Spleen (tissue), 11 donors: ENCODE measurements around the gene RAB22A. TPM values are rescaled to one million over a fixed set of nuclear protein-coding genes. Genes with fewer than 3 reads are reported as not detected.
"Not testable (repeated sequence)": the region's sequence is repeated elsewhere in the genome, so short reads cannot be mapped to it uniquely, and the experiment has no call there.

ENCODE experiments used
- DNase-seq: peaks from one replicate; pipeline ENCODE4 v3.0.0-alpha.2; 2020
- H3K27ac ChIP-seq, 8 donors: fragments of 200-600 bp; sonication (generic) in 7 of 8; 1 replicate in 4 of 8; 2 replicates in 4 of 8; pipeline versions ENCODE4 v1.5.0 to v1.8.0; 2016 to 2021; ENCODE audit warnings: inconsistent platforms in 4 of 8, mild to moderate bottlenecking in 4 of 8, moderate library complexity in 1 of 8
- H3K27me3 ChIP-seq, 7 donors: fragments of 200-600 bp; sonication (generic) in 6 of 7; replicated peaks in 1 of 7; 1 replicate in 4 of 7; 2 replicates in 3 of 7; pipeline versions ENCODE4 v1.5.0 to v1.8.0; 2016 to 2021; ENCODE audit warnings: inconsistent platforms in 3 of 7, mild to moderate bottlenecking in 1 of 7
- H3K36me3 ChIP-seq, 6 donors: fragments of 200-600 bp; sonication (generic) in 5 of 6; 1 replicate in 4 of 6; 2 replicates in 2 of 6; pipeline versions ENCODE4 v1.5.0 to v1.8.0; 2016 to 2021; ENCODE audit warnings: inconsistent platforms in 2 of 6
- H3K4me1 ChIP-seq, 6 donors: fragments of 200-600 bp; sonication (generic) in 5 of 6; 1 replicate in 3 of 6; 2 replicates in 3 of 6; pipeline versions ENCODE4 v1.5.0 to v1.8.0; 2016 to 2021; ENCODE audit warnings: inconsistent platforms in 3 of 6
- H3K4me3 ChIP-seq, 8 donors: fragments of 200-600 bp; sonication (generic) in 7 of 8; 1 replicate in 4 of 8; 2 replicates in 4 of 8; pipeline versions ENCODE4 v1.5.0 to v1.8.0; 2016 to 2021; ENCODE audit warnings: inconsistent platforms in 4 of 8, mild to moderate bottlenecking in 4 of 8, moderate library complexity in 2 of 8
- H3K9me3 ChIP-seq, 8 donors: fragments of 200-600 bp; sonication (generic) in 7 of 8; 1 replicate in 4 of 8; 2 replicates in 4 of 8; pipeline versions ENCODE4 v1.5.0 to v1.8.0; 2016 to 2021; ENCODE audit warnings: inconsistent platforms in 4 of 8
- CTCF ChIP-seq, 11 experiments: fragments of 200-600 bp in 7 of 11; fragments of 450-650 bp in 4 of 11; sonication (generic) in 4 of 11; IDR thresholded peaks in 8 of 11; conservative IDR thresholded peaks in 3 of 11; 1 replicate in 7 of 11; 2 replicates in 4 of 11; pipeline versions ENCODE4 v1.4.0 to v1.8.0; 2016 to 2021; ENCODE audit warnings: antibody characterized with exemption in 11 of 11, inconsistent platforms in 4 of 11, mild to moderate bottlenecking in 1 of 11
- POLR2A ChIP-seq, 3 donors: fragments of 450-650 bp; IDR thresholded peaks; one replicate each; pipeline ENCODE4 v1.5.1; 2017; ENCODE audit warnings: antibody characterized with exemption in 3 of 3, mild to moderate bottlenecking in 1 of 3
- POLR2AphosphoS5 ChIP-seq, 3 donors: sonication (generic); formaldehyde crosslinking; IDR thresholded peaks; one replicate each; pipeline ENCODE4 v1.5.1; 2017; ENCODE audit warnings: antibody characterized with exemption in 3 of 3
- WGBS, 5 donors: extraction: QIAGEN DNeasy Blood & Tissue Kit in 3 of 5; methylation state at CpG; one replicate each; pipeline versions ENCODE4 v1.1.5 to v1.1.7; 2013 to 2018; 5-methylcytosine and 5-hydroxymethylcytosine counted together
- intact Hi-C: fragments of 100-400 bp; cut with DNase I; formaldehyde crosslinking; loops from one replicate; pipeline ENCODE4 v1.15.0; 2023; ENCODE audit warnings: low total_unique reads
- polyA plus RNA-seq, 3 donors: library from polyadenylated mRNA; stranded (reverse); fragments of 200-250 nt; gene quantifications; one replicate each; pipeline ENCODE4 v1.2.1, GENCODE V29; 2013
- total RNA-seq, 7 donors: library from RNA; depleted of rRNA in 3 of 7; stranded (reverse); fragments of >200 nt in 3 of 7; fragmentation: NEBNext Ultra II Directional in 4 of 7; extraction: Animal tissue kit (Norgen Biotek cat#: 25700) in 4 of 7; gene quantifications; one replicate each; pipeline versions ENCODE4 v1.1.0 to v1.2.1, GENCODE V29; 2016 to 2021
- donor health status: healthy with polysubstance abuse.
- donor health status: DM: no; HTN: no; CAD: no; lungs with moderate emphysema.
- donor health status: DM: no; HTN: no; CAD: no.
- donor health status: Bipolar disorder and iron deficiency.
- donor health status: healthy.
- donor health status: DM: no; HTN: no; CAD: no.
- donor health status: DM: yes; HTN: yes; CAD: no.

Gene RAB22A
- total and polyA plus RNA-seq, 10 donors: 4.2 to 22.6 (median 17.5) TPM

- peak overlapping the region in 7 of 8 donors; percentile 61 to 78 (median 68) for H3K27ac ChIP-seq
- H3K36me3 ChIP-seq: no peaks in the 10 kb centered on the region
- H3K9me3 ChIP-seq: no peaks in the 10 kb centered on the region
- H3K4me3 ChIP-seq: no peak overlapping the region
- H3K27me3 ChIP-seq: no peaks in the 10 kb centered on the region
- H3K4me1 ChIP-seq: peaks cover 29 to 87% (median 64%) of the 10 kb centered on the region in 6 donors
- DNase-seq: no peak
- TF ChIP-seq POLR2A (IDR thresholded peaks at IDR 0.05) (no peak), CTCF (IDR thresholded peaks at IDR 0.05 in 8 of 11, conservative IDR thresholded peaks at IDR 0.05 in 3 of 11) (no peak), POLR2AphosphoS5 (IDR thresholded peaks at IDR 0.05) (no peak)
- WGBS, 5 donors: 18 to 36% (median 25%) methylated on average over 4 of the region's 4 CpGs
- intact Hi-C loops: no loop called here
Measured at GRCh38 chr20:58407201-58407873, 97.8 kb downstream of the RAB22A start.

GRCh38 chr20:58407966-58408557 is 98.5 kb downstream of the RAB22A start:
- Histone ChIP-seq H3K27me3 (no peaks in the 10 kb centered on the region), H3K36me3 (no peaks in the 10 kb centered on the region), H3K9me3 (no peaks in the 10 kb centered on the region), H3K4me3 (peak overlapping the region in 1 of 8 donors; percentile 17), H3K27ac (peak overlapping the region in 7 of 8 donors; percentile 61 to 78 (median 68)), H3K4me1 (peaks cover 27 to 84% (median 57%) of the 10 kb centered on the region in 6 donors)
- intact Hi-C loops: no loop called here
- no peak for DNase-seq
- 46 to 57% (median 55%) methylated on average over 2 of the region's 2 CpGs for WGBS, 5 donors
- TF ChIP-seq POLR2A (IDR thresholded peaks at IDR 0.05): no peak
- TF ChIP-seq CTCF (IDR thresholded peaks at IDR 0.05 in 8 of 11, conservative IDR thresholded peaks at IDR 0.05 in 3 of 11): no peak
- no peak for TF ChIP-seq POLR2AphosphoS5 (IDR thresholded peaks at IDR 0.05)

GRCh38 chr20:58408603-58409246 is 99.2 kb downstream of the RAB22A start:
- TF ChIP-seq POLR2AphosphoS5 (IDR thresholded peaks at IDR 0.05) (no peak), POLR2A (IDR thresholded peaks at IDR 0.05) (no peak), CTCF (IDR thresholded peaks at IDR 0.05 in 8 of 11, conservative IDR thresholded peaks at IDR 0.05 in 3 of 11) (no peak)
- Histone ChIP-seq H3K9me3 (no peaks in the 10 kb centered on the region), H3K4me3 (peak overlapping the region in 1 of 8 donors; percentile 17), H3K27ac (peak overlapping the region in 7 of 8 donors; percentile 61 to 78 (median 68)), H3K36me3 (no peaks in the 10 kb centered on the region), H3K4me1 (peaks cover 27 to 77% (median 51%) of the 10 kb centered on the region in 6 donors), H3K27me3 (no peaks in the 10 kb centered on the region)
- intact Hi-C loops: no loop called here
- WGBS, 5 donors: 31 to 43% (median 32%) methylated on average over 3 of the region's 3 CpGs
- DNase-seq: no peak

GRCh38 chr20:58414216-58414615 is 104.7 kb downstream of the RAB22A start:
- WGBS, 5 donors: 97% methylated on average over 33 of the region's 35 CpGs; no CpG with 5 or more reads in 4 of the 5 donors

GRCh38 chr20:58414786-58415185 is 105.3 kb downstream of the RAB22A start:
- H3K4me1 ChIP-seq: peaks cover 0 to 49% (median 29%) of the 10 kb centered on the region in 6 donors
- H3K27ac ChIP-seq, intact Hi-C loops, H3K27me3 ChIP-seq, DNase-seq, H3K4me3 ChIP-seq, H3K9me3 ChIP-seq: not testable (repeated sequence)
- 96 to 99% (median 98%) methylated on average over 18 to 26 of the region's 26 CpGs for WGBS, 5 donors
- H3K36me3 ChIP-seq: peaks cover 0 to 31% (median 6%) of the 10 kb centered on the region in 6 donors

More at GRCh38 chr20:58414216-58414615, 104.7 kb downstream of the RAB22A start:
- peak; percentile 77 for DNase-seq
- H3K36me3 ChIP-seq: peaks cover 0 to 25% (median 2%) of the 10 kb centered on the region in 6 donors
- H3K4me1 ChIP-seq: peaks cover 3 to 54% (median 34%) of the 10 kb centered on the region in 6 donors
- H3K9me3 ChIP-seq, intact Hi-C loops, H3K27ac ChIP-seq, H3K4me3 ChIP-seq, H3K27me3 ChIP-seq: not testable (repeated sequence)
